HG03095 (cell line): ENCODE results near the gene TTLL10.

Experiments
- ATAC-seq: cut with Tn5 transposase; IDR thresholded peaks from one replicate; pipeline ENCODE4 v1.9.1; 2021; ENCODE audit warnings: moderate library complexity; ENCODE audit not compliant: unreplicated experiment

TTLL10 gene

GRCh38 chr1:1157426-1157913, 16.2 kb upstream of the TTLL10 start:
- ATAC-seq: no peak

- no peak for ATAC-seq
Measured at GRCh38 chr1:1157914-1158710, 15.6 kb upstream of the TTLL10 start.

GRCh38 chr1:1160281-1160930, 13.3 kb upstream of the TTLL10 start:
- ATAC-seq: no peak

- no peak for ATAC-seq
Measured at GRCh38 chr1:1161078-1161682, 12.5 kb upstream of the TTLL10 start.

- ATAC-seq: no peak
Measured at GRCh38 chr1:1161683-1162079, 12.0 kb upstream of the TTLL10 start.

- ATAC-seq: no peak
Measured at GRCh38 chr1:1162597-1163537, 10.8 kb upstream of the TTLL10 start.

GRCh38 chr1:1163538-1164070, 10.1 kb upstream of the TTLL10 start:
- ATAC-seq: no peak

- ATAC-seq: no peak
Measured at GRCh38 chr1:1164361-1164700, 9.3 kb upstream of the TTLL10 start.

GRCh38 chr1:1164701-1165451, 8.8 kb upstream of the TTLL10 start:
- ATAC-seq: no peak

- ATAC-seq: no peak
Measured at GRCh38 chr1:1165485-1165884, 8.2 kb upstream of the TTLL10 start.

- ATAC-seq: no peak
Measured at GRCh38 chr1:1165900-1166421, 7.7 kb upstream of the TTLL10 start.

- no peak for ATAC-seq
Measured at GRCh38 chr1:1166642-1167397, 6.9 kb upstream of the TTLL10 start.

GRCh38 chr1:1167398-1167821, 6.3 kb upstream of the TTLL10 start:
- ATAC-seq: no peak

- ATAC-seq: no peak
Measured at GRCh38 chr1:1167841-1168450, 5.7 kb upstream of the TTLL10 start.

GRCh38 chr1:1168451-1169411, 4.9 kb upstream of the TTLL10 start:
- no peak for ATAC-seq

- no peak for ATAC-seq
Measured at GRCh38 chr1:1169429-1170214, 4.1 kb upstream of the TTLL10 start.
